GM19238 (cell line): ENCODE data around the gene MTMR10.

Experiments
- DNase-seq: peaks from one replicate; pipeline ENCODE4 v3.0.0; 2011; ENCODE audit warnings: low spot score; ENCODE audit not compliant: insufficient read length

MTMR10 gene

GRCh38 chr15:30991255-30992235, at the start of gene MTMR10:
MTMR10 (minus strand) TSS chr15:30991628; CDS start chr15:30991506, 122 bp downstream.
- DNase-seq, result peak; percentile 85

- DNase-seq, result no peak
Observed at GRCh38 chr15:31040611-31041010, 49.2 kb upstream of the MTMR10 start.

- no peak for DNase-seq
Observed at GRCh38 chr15:31039961-31040360, 48.5 kb upstream of the MTMR10 start.

GRCh38 chr15:31037731-31038477, 46.5 kb upstream of the MTMR10 start:
- DNase-seq, result no peak

- DNase-seq, result no peak
Observed at GRCh38 chr15:31036783-31037182, 45.4 kb upstream of the MTMR10 start.

- DNase-seq, result no peak
Observed at GRCh38 chr15:31035610-31036009, 44.2 kb upstream of the MTMR10 start.

GRCh38 chr15:31034152-31034551, 42.7 kb upstream of the MTMR10 start:
- no peak for DNase-seq

GRCh38 chr15:31032961-31033371, 41.5 kb upstream of the MTMR10 start:
- no peak for DNase-seq

- peak; percentile 42 for DNase-seq
Observed at GRCh38 chr15:31031471-31032067, 40.1 kb upstream of the MTMR10 start.

GRCh38 chr15:31027910-31028578, 36.6 kb upstream of the MTMR10 start:
- DNase-seq, result no peak

GRCh38 chr15:31025996-31026395, 34.6 kb upstream of the MTMR10 start:
- no peak for DNase-seq

GRCh38 chr15:31024979-31025378, 33.6 kb upstream of the MTMR10 start:
- no peak for DNase-seq

GRCh38 chr15:31024330-31024729, 32.9 kb upstream of the MTMR10 start:
- DNase-seq, result no peak

GRCh38 chr15:31023841-31024240, 32.4 kb upstream of the MTMR10 start:
- DNase-seq, result no peak

- DNase-seq, result no peak
Observed at GRCh38 chr15:31021067-31021665, 29.7 kb upstream of the MTMR10 start.

GRCh38 chr15:31020542-31020941, 29.1 kb upstream of the MTMR10 start:
- no peak for DNase-seq

GRCh38 chr15:31019986-31020385, 28.6 kb upstream of the MTMR10 start:
- no peak for DNase-seq

GRCh38 chr15:31017311-31017710, 25.9 kb upstream of the MTMR10 start:
- DNase-seq, result no peak

- DNase-seq, result no peak
Observed at GRCh38 chr15:31016446-31016915, 25.1 kb upstream of the MTMR10 start.

GRCh38 chr15:31014608-31014925, 23.1 kb upstream of the MTMR10 start:
- no peak for DNase-seq
